K562 (cell line): Measurements from ENCODE around the gene CELSR2.

ENCODE experiments used
- BCL6 ChIP-seq: fragments of 250-450 bp; sonication (Bioruptor Pico); IDR thresholded peaks from 2 replicates; pipeline ENCODE4 v1.4.0; 2020
- BMI1 ChIP-seq: fragments of 150-350 bp; IDR thresholded peaks from 2 replicates; pipeline ENCODE4 v1.6.1; 2014; ENCODE audit warnings: low read length
- CTCF ChIP-seq, 3 experiments: IDR thresholded peaks in 2 of 3; conservative IDR thresholded peaks in 1 of 3; 2 replicates each; pipeline ENCODE4 v1.5.1; 2011 to 2012; ENCODE audit warnings: low read length in 3 of 3, mild to moderate bottlenecking in 3 of 3, control low read depth in 2 of 3, improper control_type of control experiment in 1 of 3, inconsistent platforms in 1 of 3, low read depth in 1 of 3, mixed read lengths in 1 of 3, moderate library complexity in 1 of 3; ENCODE audit not compliant: insufficient read depth in 2 of 3
- DEAF1 ChIP-seq: fragments of 450-650 bp; formaldehyde crosslinking; IDR thresholded peaks from 2 replicates; pipeline ENCODE4 v1.4.0; 2020; ENCODE audit warnings: mild to moderate bottlenecking, moderate library complexity
- KLF16 ChIP-seq: IDR thresholded peaks from 2 replicates; pipeline ENCODE4 v1.6.1; 2016; ENCODE audit warnings: antibody characterized with exemption
- NCOA1 ChIP-seq: fragments of 450-650 bp; IDR thresholded peaks from 2 replicates; pipeline ENCODE4 v1.6.1; 2016; ENCODE audit warnings: low read depth
- NR2F6 ChIP-seq: fragments of 450-650 bp; formaldehyde crosslinking; IDR thresholded peaks from 2 replicates; pipeline ENCODE4 v1.4.0; 2020; ENCODE audit warnings: mild to moderate bottlenecking
- POLR2AphosphoS5 ChIP-seq: IDR thresholded peaks from 2 replicates; pipeline ENCODE4 v1.6.1; 2011; ENCODE audit warnings: mild to moderate bottlenecking, low read depth, low read length, moderate library complexity; ENCODE audit not compliant: control insufficient read depth, insufficient read depth
- SAP30 ChIP-seq: fragments of 200-600 bp; sonication (generic); IDR thresholded peaks from 2 replicates; pipeline ENCODE4 v1.6.1; 2012; ENCODE audit warnings: borderline replicate concordance, low read depth, mild to moderate bottlenecking, moderate library complexity, low read length, control low read depth, inconsistent platforms; ENCODE audit not compliant: insufficient read depth, poor library complexity, severe bottlenecking
- TAF1 ChIP-seq: IDR thresholded peaks from 2 replicates; pipeline ENCODE4 v1.6.1; 2011; ENCODE audit warnings: mild to moderate bottlenecking, low read length, moderate library complexity; ENCODE audit not compliant: insufficient read depth, control insufficient read depth, severe bottlenecking; ENCODE audit errors: extremely low read depth
- TCFL5 ChIP-seq: fragments of 250-450 bp; sonication (Bioruptor Pico); conservative IDR thresholded peaks from 2 replicates; pipeline ENCODE4 v1.6.1; 2021; ENCODE audit warnings: mild to moderate bottlenecking, moderate library complexity, matching md5 sums
- ZNF3 ChIP-seq: fragments of 250-450 bp; sonication (Bioruptor Pico); IDR thresholded peaks from 2 replicates; pipeline ENCODE4 v1.5.0; 2021; ENCODE audit warnings: mild to moderate bottlenecking, moderate library complexity
- TF ChIP-seq, protein P1 (sequence below): fragments of 250-450 bp; sonication (Bioruptor Pico); IDR thresholded peaks from 2 replicates; pipeline ENCODE4 v1.4.0; 2020
- TF ChIP-seq, protein P2 (sequence below), 2 experiments: fragments of 200-800 bp in 1 of 2; sonication (Bioruptor generic) in 1 of 2; sonication (generic) in 1 of 2; formaldehyde crosslinking in 1 of 2; IDR thresholded peaks in 1 of 2; conservative IDR thresholded peaks in 1 of 2; 2 replicates each; pipeline versions ENCODE4 v1.5.0 to v1.6.1; 2016 to 2020; ENCODE audit warnings: missing compliant biosample characterization in 1 of 2, missing genetic modification characterization in 1 of 2, missing genetic modification reagents in 1 of 2

DNA sequence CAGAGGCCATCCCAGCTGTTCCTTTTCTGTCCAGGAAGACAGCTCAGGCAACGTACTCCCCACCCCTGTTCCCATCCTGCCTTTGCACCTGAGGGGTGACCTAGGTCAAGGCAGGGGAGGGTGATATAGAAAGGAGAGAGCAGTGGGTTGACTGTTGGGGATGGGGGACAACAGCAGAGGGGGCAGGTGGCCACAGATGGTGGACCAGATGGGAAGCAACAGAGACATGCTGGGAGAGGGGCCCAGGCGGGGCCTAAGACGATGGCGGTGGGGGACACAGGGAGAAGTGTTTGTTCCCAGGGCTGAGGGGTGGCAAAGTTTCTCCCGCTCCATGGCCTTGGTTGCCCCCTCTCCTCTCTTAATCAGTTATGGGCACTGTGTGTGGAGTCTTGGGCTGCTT lies 6.3 kb downstream of the CELSR2 start:
- TF ChIP-seq NCOA1 (no peak), BMI1 (no peak), POLR2AphosphoS5 (no peak), NR2F6 (CRISPR knock-in tag) (no peak), ZNF3 (CRISPR knock-in tag) (no peak), DEAF1 (CRISPR knock-in tag) (no peak), TAF1 (no peak), TCFL5 (CRISPR knock-in tag) (no peak), BCL6 (CRISPR knock-in tag) (no peak), KLF16 (no peak), CTCF (IDR thresholded peaks at IDR 0.05 in 2 of 3, conservative IDR thresholded peaks at IDR 0.05 in 1 of 3; ENCODE audit: insufficient read depth in 2 of 3, low read depth in 1 of 3, low read length in 3 of 3) (no peak), SAP30 (no peak)
- TF ChIP-seq, protein P1, sequence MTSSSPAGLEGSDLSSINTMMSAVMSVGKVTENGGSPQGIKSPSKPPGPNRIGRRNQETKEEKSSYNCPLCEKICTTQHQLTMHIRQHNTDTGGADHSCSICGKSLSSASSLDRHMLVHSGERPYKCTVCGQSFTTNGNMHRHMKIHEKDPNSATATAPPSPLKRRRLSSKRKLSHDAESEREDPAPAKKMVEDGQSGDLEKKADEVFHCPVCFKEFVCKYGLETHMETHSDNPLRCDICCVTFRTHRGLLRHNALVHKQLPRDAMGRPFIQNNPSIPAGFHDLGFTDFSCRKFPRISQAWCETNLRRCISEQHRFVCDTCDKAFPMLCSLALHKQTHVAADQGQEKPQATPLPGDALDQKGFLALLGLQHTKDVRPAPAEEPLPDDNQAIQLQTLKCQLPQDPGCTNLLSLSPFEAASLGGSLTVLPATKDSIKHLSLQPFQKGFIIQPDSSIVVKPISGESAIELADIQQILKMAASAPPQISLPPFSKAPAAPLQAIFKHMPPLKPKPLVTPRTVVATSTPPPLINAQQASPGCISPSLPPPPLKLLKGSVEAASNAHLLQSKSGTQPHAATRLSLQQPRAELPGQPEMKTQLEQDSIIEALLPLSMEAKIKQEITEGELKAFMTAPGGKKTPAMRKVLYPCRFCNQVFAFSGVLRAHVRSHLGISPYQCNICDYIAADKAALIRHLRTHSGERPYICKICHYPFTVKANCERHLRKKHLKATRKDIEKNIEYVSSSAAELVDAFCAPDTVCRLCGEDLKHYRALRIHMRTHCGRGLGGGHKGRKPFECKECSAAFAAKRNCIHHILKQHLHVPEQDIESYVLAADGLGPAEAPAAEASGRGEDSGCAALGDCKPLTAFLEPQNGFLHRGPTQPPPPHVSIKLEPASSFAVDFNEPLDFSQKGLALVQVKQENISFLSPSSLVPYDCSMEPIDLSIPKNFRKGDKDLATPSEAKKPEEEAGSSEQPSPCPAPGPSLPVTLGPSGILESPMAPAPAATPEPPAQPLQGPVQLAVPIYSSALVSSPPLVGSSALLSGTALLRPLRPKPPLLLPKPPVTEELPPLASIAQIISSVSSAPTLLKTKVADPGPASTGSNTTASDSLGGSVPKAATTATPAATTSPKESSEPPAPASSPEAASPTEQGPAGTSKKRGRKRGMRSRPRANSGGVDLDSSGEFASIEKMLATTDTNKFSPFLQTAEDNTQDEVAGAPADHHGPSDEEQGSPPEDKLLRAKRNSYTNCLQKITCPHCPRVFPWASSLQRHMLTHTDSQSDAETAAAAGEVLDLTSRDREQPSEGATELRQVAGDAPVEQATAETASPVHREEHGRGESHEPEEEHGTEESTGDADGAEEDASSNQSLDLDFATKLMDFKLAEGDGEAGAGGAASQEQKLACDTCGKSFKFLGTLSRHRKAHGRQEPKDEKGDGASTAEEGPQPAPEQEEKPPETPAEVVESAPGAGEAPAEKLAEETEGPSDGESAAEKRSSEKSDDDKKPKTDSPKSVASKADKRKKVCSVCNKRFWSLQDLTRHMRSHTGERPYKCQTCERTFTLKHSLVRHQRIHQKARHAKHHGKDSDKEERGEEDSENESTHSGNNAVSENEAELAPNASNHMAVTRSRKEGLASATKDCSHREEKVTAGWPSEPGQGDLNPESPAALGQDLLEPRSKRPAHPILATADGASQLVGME (CRISPR knock-in tag): no peak
- TF ChIP-seq, protein P2, sequence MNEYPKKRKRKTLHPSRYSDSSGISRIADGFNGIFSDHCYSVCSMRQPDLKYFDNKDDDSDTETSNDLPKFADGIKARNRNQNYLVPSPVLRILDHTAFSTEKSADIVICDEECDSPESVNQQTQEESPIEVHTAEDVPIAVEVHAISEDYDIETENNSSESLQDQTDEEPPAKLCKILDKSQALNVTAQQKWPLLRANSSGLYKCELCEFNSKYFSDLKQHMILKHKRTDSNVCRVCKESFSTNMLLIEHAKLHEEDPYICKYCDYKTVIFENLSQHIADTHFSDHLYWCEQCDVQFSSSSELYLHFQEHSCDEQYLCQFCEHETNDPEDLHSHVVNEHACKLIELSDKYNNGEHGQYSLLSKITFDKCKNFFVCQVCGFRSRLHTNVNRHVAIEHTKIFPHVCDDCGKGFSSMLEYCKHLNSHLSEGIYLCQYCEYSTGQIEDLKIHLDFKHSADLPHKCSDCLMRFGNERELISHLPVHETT (CRISPR knock-in tag; conservative IDR thresholded peaks at IDR 0.05 in 1 of 2, IDR thresholded peaks at IDR 0.05 in 1 of 2): no peak
